WI38 (cell line): Measurements from ENCODE around the gene UCHL5.

Experiments
- H3K4me3 ChIP-seq: 2 replicates; pipeline ENCODE4 v1.5.1; 2011; ENCODE audit warnings: low read depth, mild to moderate bottlenecking, control low read depth, low read length
- CTCF ChIP-seq: IDR thresholded peaks from 2 replicates; pipeline ENCODE4 v1.5.1; 2012; ENCODE audit warnings: low read depth, mild to moderate bottlenecking, control low read depth, low read length

The UCHL5 gene

GRCh38 chr1:192966073-192966472 is 93.1 kb downstream of the UCHL5 start:
- H3K4me3 ChIP-seq: no peak overlapping the region
- TF ChIP-seq CTCF: no peak

- TF ChIP-seq CTCF: no peak
- H3K4me3 ChIP-seq: no peak overlapping the region
Measured at GRCh38 chr1:192962901-192963300, 96.3 kb downstream of the UCHL5 start.
